Stimulated activated naive CD8-positive, alpha-beta T cell treated with anti-CD3 and anti-CD28 coated beads, Interleukin-15, Interleukin-2, amounts not matched to agents 100 ng/mL and 50 ng/mL, for 24 hours (primary cell): ENCODE results near the gene CNOT3.

Experiments used
- H3K27ac Mint-ChIP-seq: one replicate; pipeline ENCODE4 v1.8.0; 2021; ENCODE audit warnings: mild to moderate bottlenecking, mixed read lengths
- H3K27me3 Mint-ChIP-seq: one replicate; pipeline ENCODE4 v1.8.0; 2021; ENCODE audit warnings: mixed read lengths
- H3K36me3 Mint-ChIP-seq: one replicate; pipeline ENCODE4 v1.8.0; 2021; ENCODE audit warnings: low read depth, mixed read lengths
- H3K4me1 Mint-ChIP-seq: one replicate; pipeline ENCODE4 v1.8.0; 2021; ENCODE audit warnings: low read depth, mixed read lengths
- H3K4me3 Mint-ChIP-seq: one replicate; pipeline ENCODE4 v1.8.0; 2021; ENCODE audit warnings: mild to moderate bottlenecking, mixed read lengths
- H3K9me3 Mint-ChIP-seq: one replicate; pipeline ENCODE4 v1.8.0; 2021; ENCODE audit warnings: mixed read lengths

Gene CNOT3

GRCh38 chr19:54108496-54108895 is 29.1 kb upstream of the CNOT3 start:
- Mint-ChIP-seq H3K9me3 (no peaks in the 10 kb centered on the region), H3K4me3 (no peak overlapping the region), H3K4me1 (peaks cover 23% of the 10 kb centered on the region), H3K36me3 (peaks cover 44% of the 10 kb centered on the region), H3K27ac (no peak overlapping the region), H3K27me3 (no peaks in the 10 kb centered on the region)

GRCh38 chr19:54109651-54110050 is 27.9 kb upstream of the CNOT3 start:
- no peaks in the 10 kb centered on the region for H3K27me3 Mint-ChIP-seq
- no peak overlapping the region for H3K4me3 Mint-ChIP-seq
- no peak overlapping the region for H3K27ac Mint-ChIP-seq
- H3K9me3 Mint-ChIP-seq: no peaks in the 10 kb centered on the region
- H3K36me3 Mint-ChIP-seq: peaks cover 50% of the 10 kb centered on the region
- peaks cover 29% of the 10 kb centered on the region for H3K4me1 Mint-ChIP-seq

- no peaks in the 10 kb centered on the region for H3K27me3 Mint-ChIP-seq
- peaks cover 40% of the 10 kb centered on the region for H3K36me3 Mint-ChIP-seq
- peak overlapping the region; percentile 90 for H3K27ac Mint-ChIP-seq
- H3K4me1 Mint-ChIP-seq: peaks cover 40% of the 10 kb centered on the region
- H3K4me3 Mint-ChIP-seq: peak overlapping the region; percentile 90
- H3K9me3 Mint-ChIP-seq: no peaks in the 10 kb centered on the region
These were observed 23.0 kb upstream of the CNOT3 start for GRCh38 chr19:54114340-54115108.

- Mint-ChIP-seq H3K4me3 (peak within 1 kb of the TSS; percentile 90), H3K36me3 (peaks cover 43% of the 10 kb centered on the region)
These were observed 22.2 kb upstream of the CNOT3 start, which contains the start of the genes PRPF31 and TFPT for GRCh38 chr19:54115109-54116063. PRPF31 (plus strand) TSS chr19:54115754; CDS start chr19:54118279, 2,525 bp downstream. TFPT (minus strand) TSS chr19:54115657; CDS start chr19:54115269, 388 bp downstream.

GRCh38 chr19:54121259-54121658 is 16.3 kb upstream of the CNOT3 start:
- no peaks in the 10 kb centered on the region for H3K9me3 Mint-ChIP-seq
- no peak overlapping the region for H3K4me3 Mint-ChIP-seq
- H3K4me1 Mint-ChIP-seq: peaks cover 12% of the 10 kb centered on the region
- no peaks in the 10 kb centered on the region for H3K27me3 Mint-ChIP-seq
- no peak overlapping the region for H3K27ac Mint-ChIP-seq
- peaks cover 39% of the 10 kb centered on the region for H3K36me3 Mint-ChIP-seq

More at GRCh38 chr19:54115109-54116063, 22.2 kb upstream of the CNOT3 start, which contains the start of the genes PRPF31 and TFPT:
- peak within 1 kb of the TSS; percentile 90 for H3K27ac Mint-ChIP-seq
- H3K4me1 Mint-ChIP-seq: peaks cover 40% of the 10 kb centered on the region
- no peaks in the 10 kb centered on the region for H3K9me3 Mint-ChIP-seq
- H3K27me3 Mint-ChIP-seq: no peaks in the 10 kb centered on the region

GRCh38 chr19:54123682-54124081 is 13.9 kb upstream of the CNOT3 start:
- Mint-ChIP-seq H3K4me3 (no peak overlapping the region), H3K4me1 (no peaks in the 10 kb centered on the region), H3K36me3 (peaks cover 43% of the 10 kb centered on the region), H3K27ac (no peak overlapping the region), H3K27me3 (no peaks in the 10 kb centered on the region), H3K9me3 (no peaks in the 10 kb centered on the region)

- H3K4me1 Mint-ChIP-seq: no peaks in the 10 kb centered on the region
- H3K27me3 Mint-ChIP-seq: no peaks in the 10 kb centered on the region
- H3K27ac Mint-ChIP-seq: no peak overlapping the region
- peaks cover 41% of the 10 kb centered on the region for H3K36me3 Mint-ChIP-seq
- H3K4me3 Mint-ChIP-seq: no peak overlapping the region
- no peaks in the 10 kb centered on the region for H3K9me3 Mint-ChIP-seq
These were observed 13.2 kb upstream of the CNOT3 start for GRCh38 chr19:54124393-54124792.

GRCh38 chr19:54125713-54126112 is 11.8 kb upstream of the CNOT3 start:
- H3K27ac Mint-ChIP-seq: no peak overlapping the region
- no peaks in the 10 kb centered on the region for H3K9me3 Mint-ChIP-seq
- peaks cover 33% of the 10 kb centered on the region for H3K36me3 Mint-ChIP-seq
- no peak overlapping the region for H3K4me3 Mint-ChIP-seq
- no peaks in the 10 kb centered on the region for H3K4me1 Mint-ChIP-seq
- H3K27me3 Mint-ChIP-seq: no peaks in the 10 kb centered on the region

- Mint-ChIP-seq H3K36me3 (peaks cover 36% of the 10 kb centered on the region), H3K9me3 (no peaks in the 10 kb centered on the region), H3K4me1 (no peaks in the 10 kb centered on the region), H3K4me3 (no peak overlapping the region), H3K27ac (no peak overlapping the region), H3K27me3 (no peaks in the 10 kb centered on the region)
These were observed 9.7 kb upstream of the CNOT3 start for GRCh38 chr19:54127688-54128440.

GRCh38 chr19:54128441-54128725 is 9.2 kb upstream of the CNOT3 start:
- Mint-ChIP-seq H3K27ac (no peak overlapping the region), H3K9me3 (no peaks in the 10 kb centered on the region), H3K4me3 (no peak overlapping the region), H3K4me1 (no peaks in the 10 kb centered on the region), H3K36me3 (peaks cover 32% of the 10 kb centered on the region), H3K27me3 (no peaks in the 10 kb centered on the region)

- no peak overlapping the region for H3K4me3 Mint-ChIP-seq
- peaks cover 29% of the 10 kb centered on the region for H3K36me3 Mint-ChIP-seq
- no peak overlapping the region for H3K27ac Mint-ChIP-seq
- no peaks in the 10 kb centered on the region for H3K9me3 Mint-ChIP-seq
- no peaks in the 10 kb centered on the region for H3K4me1 Mint-ChIP-seq
- H3K27me3 Mint-ChIP-seq: no peaks in the 10 kb centered on the region
These were observed 8.6 kb upstream of the CNOT3 start for GRCh38 chr19:54128796-54129616.

- Mint-ChIP-seq H3K4me3 (no peak overlapping the region), H3K27me3 (no peaks in the 10 kb centered on the region), H3K27ac (no peak overlapping the region), H3K9me3 (no peaks in the 10 kb centered on the region), H3K4me1 (no peaks in the 10 kb centered on the region), H3K36me3 (peaks cover 27% of the 10 kb centered on the region)
These were observed 8.0 kb upstream of the CNOT3 start for GRCh38 chr19:54129617-54129996.

GRCh38 chr19:54133312-54133956 is 4.1 kb upstream of the CNOT3 start:
- Mint-ChIP-seq H3K9me3 (no peaks in the 10 kb centered on the region), H3K27me3 (no peaks in the 10 kb centered on the region), H3K36me3 (peaks cover 12% of the 10 kb centered on the region), H3K4me3 (no peak overlapping the region), H3K4me1 (peaks cover 13% of the 10 kb centered on the region), H3K27ac (no peak overlapping the region)
